GM19025 (cell line): ENCODE data around the gene PTPRN2.

Experiments
- ATAC-seq: cut with Tn5 transposase; IDR thresholded peaks from one replicate; pipeline ENCODE4 v1.9.1; 2021; ENCODE audit warnings: mild to moderate bottlenecking, low read depth, moderate library complexity; ENCODE audit not compliant: unreplicated experiment

Gene PTPRN2

DNA sequence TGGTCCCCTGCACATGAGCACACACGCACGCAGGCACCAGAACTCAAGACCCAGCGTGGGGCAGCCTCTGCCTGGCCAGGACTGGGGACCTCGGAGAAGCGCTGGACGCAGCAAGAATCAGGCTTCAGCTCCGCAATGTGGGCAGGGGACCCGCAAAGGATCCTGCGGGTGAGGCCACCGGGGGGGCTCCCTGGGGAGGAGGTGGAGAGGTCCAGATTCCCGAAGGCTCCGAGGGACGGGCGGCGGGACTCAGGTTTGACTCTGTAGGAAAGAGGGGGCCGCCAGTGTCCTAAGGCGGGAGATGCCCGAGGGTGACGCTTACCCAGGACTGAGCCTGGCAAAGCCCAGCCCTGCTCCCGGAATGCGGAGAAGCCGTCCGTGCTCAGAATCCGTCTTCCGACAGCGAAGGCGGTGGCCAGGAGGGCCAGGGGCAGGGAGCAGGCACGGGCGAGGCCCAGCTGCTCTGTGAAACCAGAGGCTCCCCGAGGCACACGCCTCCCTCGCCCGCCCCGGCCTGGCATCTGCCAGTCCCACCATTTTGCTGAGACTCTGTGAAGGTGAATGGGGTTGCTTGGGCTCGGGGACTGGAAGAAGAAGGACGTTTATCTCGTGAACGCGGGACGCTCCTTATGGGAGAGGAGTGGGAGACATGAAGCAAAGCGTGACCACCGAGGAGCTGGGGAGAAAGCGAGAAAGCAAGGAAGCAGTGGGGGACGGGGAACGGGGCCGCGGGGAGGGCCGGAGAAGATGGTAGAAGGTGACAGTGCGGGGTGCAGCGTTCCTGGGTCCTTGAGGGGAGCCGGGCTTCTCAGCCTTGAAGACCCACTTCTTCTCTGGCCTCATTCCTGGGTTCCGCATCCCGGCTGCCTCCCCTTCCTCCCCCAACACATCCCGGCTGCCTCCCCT lies 489.2 kb downstream of the PTPRN2 start:
- no peak for ATAC-seq

DNA sequence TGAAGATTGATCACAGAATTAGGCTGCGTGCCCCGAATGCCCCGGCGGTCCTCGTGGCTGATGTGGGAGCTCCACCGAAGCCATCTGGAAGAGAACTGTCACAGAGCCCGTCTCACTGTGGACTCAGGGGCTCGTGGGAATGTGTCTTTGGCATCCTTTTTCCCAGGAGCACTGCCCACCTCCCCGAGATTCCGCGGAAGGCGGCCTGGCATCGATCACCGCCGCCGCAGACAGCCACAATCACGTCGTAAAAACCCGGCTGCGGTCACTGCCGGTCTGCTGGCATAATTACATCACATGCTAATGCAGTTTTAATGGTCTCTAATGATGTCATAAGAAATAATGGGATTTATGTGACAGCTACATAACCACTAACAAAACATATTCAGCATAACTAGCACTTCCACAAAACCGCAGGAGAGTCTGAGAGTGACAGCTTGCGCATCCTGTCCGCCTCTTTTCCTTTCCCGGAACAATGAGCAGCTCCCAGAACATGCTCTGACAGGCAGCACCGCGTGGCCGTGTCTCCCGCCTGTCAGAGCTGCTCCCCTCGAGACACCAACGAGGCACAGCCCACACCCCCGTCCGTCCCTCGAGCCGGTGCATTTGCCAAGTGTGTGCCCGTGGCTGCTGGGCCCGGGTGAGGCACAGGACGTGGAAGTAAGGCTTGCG lies 490.0 kb downstream of the PTPRN2 start:
- ATAC-seq: no peak

DNA sequence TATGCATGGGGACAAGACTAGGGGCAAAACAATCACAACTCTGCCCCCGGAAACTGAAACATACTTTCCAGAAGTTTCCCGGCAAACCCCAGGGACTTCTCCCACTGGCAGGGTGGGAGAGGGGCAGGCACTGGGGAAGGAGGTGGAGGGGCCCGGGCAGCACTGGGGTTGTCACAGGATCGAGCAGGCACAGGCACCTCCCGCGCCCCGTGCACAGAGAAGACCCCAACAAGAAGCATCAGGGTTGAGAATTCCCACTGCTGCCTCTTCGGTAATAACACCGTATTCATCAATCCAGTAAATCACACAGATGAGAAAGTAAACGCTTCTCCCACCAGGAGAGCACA lies 490.5 kb downstream of the PTPRN2 start:
- no peak for ATAC-seq

DNA sequence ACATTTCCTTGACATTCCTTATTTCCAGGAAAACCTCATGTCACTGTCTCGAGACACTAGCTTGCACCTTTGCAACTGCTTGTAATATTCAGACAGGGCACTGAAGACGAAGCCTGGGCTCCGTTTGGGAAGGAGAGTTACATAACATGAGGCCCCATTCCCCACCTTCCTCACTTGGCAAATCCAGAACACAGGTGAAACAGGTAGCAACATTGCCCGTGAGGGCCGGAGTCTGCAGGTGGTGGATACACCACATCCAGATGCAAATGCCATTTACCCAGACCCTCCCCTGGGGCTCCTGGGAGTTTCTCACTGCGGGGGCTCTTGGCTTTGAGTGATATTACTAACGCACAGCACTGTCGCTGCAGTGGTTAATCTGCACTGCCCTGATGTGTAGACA lies 491.0 kb downstream of the PTPRN2 start:
- ATAC-seq: no peak

DNA sequence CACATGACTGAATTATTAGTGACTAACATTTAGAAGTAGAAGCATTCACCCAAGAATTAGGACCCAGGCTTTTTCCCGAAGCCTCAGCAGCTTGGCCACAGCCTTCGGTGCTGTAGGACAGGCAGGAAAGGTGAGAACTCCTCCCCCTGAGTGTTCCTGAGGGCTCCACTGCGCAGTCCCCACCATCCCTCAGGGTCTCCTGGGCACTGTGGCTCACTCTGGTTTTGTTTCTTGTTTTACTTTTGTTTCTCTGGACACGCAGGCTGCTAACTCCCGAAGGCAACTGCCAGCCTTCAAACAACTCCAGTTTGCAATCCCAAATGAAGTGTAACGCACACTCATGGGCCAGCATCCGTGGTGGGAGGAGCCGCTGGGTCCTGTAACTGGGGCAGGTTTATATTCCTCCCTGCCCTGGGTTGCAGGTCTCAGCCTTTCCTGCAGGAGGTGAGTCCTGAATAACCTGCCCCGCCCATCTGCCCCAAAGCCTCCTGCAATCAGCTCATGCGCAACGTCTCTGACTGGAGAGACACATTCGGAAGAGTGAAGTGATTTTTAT lies 492.9 kb downstream of the PTPRN2 start:
- ATAC-seq: no peak

DNA sequence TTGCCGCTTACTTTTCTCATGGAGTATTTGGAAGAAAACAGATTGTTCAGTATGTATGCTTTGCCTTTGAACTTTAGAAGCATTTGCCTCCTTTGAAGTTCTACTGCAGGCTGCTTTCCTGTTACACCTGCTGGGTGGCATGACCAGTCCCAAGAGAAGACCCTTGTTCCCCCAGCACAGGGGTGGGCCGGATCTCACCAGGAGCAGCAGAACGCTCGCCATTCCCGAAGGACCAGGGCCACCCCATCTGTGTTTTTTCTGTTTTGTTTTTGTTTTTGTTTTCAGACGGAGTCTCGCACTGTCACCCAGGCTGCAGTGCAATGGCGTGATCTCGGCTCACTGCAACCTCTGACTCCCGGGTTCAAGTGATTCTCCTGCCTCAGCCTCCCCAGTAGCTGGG lies 493.6 kb downstream of the PTPRN2 start:
- no peak for ATAC-seq

DNA sequence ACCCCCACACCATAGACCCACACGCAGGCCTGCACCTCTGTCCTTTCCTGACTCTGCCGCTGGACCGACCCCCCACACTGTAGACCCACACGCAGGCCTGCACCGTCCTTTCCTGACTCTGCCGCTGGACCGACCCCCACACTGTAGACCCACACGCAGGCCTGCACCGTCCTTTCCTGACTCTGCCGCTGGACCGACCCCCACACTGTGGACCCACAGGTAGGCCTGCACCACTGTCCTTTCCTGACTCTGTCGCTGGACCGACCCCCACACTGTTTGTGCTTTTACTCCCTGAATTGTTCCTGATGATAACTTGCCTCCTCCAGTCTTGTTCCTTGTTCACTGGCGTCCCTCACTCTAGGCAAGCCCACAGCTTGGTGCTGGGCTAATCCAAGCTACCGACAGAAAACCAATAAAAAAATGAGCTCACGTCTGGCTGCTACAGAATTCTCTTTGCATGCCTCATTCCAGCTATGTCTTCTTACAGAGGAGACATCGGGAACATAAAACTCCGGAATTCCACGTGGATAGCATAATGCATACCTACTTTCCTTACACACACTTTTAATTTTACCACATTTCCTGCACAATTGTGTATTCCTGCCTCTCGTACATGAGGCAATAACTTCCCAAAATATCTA lies 494.3 kb downstream of the PTPRN2 start:
- ATAC-seq: no peak

DNA sequence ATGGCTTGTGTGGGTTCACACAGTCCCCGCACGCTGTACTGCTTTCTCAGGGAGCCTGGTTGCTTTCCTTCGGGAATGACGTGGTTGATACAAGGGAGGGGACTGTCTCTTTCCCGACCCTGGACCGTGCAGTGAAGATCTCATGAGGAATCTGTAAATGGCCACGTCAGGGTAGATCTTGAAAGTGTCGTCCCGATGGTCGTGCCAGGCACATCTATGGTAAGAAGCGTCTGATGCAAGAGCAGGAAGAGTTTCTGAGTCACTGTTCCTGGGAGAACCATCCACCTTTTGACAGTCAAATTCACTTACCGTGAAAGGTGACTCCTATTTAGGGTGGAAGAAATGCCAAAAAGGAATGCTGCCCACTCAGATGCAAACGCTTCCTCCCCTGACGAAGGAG lies 500.4 kb downstream of the PTPRN2 start:
- ATAC-seq: no peak

DNA sequence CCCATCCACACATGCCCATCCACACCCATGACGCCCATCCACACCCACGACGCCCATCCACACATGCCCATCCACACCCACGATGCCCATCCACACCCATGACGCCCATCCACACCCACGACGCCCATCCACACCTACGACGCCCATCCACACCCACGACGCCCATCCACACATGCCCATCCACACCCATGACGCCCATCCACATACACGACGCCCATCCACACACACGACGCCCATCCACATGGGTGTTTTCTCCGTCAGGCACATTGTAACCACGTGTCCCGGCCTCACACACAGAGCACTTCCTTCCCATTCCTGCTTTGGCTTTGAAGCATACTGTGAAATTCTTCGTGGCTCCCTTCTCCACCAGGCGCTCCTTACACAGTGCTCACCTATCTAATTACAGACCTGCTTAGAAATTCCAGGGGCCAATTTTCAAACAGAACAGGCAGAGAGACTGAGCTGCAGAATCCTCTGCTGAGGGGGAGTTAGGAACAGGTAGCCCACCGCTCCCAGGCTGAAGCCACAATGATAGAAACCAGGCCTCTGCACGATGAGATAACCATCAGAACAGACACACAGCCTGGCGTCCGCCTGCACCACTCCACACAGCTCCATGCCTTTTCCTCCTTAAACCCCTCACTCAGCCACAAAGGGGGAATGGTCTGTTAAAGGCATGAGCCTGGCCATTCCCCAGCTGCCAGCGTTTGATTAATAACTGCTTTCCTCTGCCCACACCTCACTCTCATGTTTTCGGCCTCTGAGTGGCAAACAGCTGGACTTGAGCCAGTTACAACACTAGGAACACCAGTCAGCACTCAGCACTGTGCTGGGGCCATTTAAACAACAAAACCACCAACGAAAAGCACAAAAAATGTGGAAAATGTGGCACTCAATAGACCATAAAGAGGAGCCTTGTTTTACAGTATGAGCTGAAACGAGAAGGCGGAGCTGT lies 501.6 kb downstream of the PTPRN2 start:
- no peak for ATAC-seq

DNA sequence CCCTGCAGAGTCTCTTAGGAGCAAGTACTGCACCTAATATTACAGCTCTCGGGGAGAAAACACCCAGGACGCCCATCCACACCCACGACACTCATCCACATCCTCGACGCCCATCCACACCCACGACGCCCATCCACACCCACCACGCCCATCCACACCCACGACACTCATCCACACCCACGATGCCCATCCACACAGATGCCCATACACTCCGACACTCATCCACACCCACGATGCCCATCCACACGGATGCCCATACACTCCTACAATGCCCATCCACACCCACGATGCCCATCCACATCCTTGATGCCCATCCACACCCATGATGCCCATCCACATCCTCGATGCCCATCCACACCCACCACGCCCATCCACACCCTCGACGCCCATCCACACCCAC lies 503.1 kb downstream of the PTPRN2 start:
- no peak for ATAC-seq

DNA sequence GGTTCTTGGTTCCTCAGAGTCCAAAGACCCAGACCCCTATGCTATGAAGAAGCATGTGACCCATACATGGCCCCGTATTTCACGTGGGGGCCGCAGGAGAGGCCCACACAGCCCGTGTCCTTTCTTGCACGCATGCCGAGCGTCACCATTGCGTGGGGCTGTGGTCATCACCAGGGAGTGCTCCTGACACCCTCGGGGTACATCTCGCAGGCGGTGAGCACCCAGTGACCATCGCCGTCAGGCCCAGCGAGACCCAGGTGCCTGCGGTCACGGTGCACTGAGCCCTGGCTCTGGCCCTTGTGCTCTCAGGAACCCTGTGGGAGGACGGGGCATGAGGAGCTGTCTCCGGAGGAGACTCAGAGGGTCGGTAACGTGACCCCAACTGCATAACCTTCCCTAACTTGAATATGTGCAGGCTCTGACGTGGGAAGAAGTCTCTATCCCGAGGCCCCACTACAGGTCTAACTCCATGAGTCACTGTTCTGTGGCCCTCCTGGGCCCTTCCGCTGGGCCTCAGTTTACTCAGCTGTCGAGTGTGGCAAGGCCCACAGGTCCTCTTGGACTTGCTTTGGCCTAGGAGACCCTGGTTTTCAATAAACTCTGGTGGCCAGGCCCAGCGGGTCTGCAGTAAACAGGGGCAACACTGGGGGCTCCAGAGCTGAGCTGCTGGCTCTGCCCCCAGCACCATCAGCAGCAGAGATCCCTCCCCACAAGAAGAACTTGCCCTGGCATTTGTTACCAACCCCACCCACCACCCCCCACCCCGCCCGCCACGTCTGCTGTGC lies 503.9 kb downstream of the PTPRN2 start:
- ATAC-seq: no peak

DNA sequence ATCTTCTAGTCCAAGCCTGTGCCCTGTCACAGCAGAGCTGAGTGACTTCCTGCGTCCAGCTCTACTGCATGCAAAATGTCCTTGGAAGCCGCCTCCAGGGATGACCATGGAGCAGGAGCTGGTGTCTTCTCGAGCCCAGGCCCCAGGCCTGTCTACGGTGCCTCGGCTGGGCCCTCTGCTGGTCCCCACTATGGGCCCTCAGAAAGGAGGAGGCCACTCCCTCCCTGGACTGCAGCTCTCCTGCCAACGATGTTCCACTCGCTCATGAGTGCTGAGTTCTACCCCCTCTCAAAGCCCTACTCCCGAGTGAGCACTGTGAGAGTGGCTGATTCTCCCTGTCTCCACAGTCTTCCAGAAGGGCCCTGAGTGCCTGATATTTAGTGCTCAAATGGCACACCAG lies 504.9 kb downstream of the PTPRN2 start:
- no peak for ATAC-seq

DNA sequence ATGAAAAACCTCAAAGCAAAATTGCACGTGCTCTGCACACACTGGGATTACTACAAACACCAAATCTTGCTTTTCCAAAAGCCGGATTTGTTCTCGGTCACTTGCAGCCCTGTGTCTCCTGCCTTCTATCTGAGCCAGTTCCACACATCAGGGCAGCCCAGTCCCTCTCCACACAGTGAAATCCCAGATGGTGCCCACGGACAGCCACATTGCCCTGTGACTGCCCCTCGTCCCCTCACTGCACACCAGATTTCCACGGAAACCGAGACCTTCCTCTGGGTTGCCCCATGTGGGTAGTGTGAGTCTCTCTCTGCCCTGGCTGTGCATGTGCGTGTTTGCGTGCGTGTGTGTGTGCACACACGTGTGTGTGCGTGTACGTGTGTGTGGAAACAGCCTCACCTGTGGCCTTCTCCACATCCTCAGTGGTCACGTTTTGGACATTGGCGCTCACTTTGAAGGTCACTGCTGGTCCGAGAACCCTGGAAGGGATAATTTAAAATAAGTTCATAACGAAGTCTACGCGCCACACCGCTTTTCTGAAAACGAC lies 506.7 kb downstream of the PTPRN2 start:
- no peak for ATAC-seq

DNA sequence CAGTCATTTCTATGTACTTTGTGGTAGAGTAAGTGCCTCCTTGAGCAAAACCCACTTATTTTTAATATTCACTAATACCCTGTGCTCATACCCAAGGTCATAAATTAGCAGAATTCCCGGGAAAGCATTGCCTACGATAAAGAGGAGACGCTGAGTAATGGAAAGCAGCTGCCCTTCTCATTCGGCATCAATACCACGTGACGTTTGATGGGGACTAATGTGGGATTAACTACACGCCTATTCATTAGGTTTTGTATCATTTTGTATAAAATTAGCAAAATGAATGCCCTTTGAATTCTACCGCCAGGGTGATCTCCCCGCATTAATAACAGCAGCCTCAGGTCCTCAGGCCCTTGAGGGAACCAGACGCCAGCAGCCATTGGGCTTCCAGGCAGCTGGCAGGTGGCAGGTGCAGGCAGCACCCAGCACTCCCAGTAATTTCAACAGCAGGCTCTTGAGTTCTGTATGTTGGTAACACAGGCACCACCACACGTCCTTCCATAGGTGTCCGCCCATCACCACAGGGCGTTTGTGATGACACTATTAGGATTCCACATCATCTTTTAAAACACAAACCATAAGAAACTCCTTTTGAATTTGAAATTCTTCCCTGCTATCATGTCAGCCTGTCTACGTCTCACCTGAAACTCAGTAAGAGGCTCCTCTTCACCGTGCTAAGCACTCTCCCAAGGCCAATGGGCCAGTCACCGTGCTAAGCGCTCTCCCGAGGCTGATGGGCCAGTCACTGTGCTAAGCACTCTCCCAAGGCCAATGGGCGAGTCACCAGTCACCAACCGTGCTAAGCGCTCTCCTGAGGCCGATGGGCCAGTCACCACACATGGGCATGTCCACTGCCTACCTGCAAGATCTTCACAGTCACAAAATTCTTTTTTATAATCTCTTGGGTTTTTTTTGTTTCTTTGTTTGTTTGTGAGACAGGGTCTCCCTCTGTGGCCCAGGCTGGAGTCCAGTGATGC lies 509.4 kb downstream of the PTPRN2 start:
- no peak for ATAC-seq

DNA sequence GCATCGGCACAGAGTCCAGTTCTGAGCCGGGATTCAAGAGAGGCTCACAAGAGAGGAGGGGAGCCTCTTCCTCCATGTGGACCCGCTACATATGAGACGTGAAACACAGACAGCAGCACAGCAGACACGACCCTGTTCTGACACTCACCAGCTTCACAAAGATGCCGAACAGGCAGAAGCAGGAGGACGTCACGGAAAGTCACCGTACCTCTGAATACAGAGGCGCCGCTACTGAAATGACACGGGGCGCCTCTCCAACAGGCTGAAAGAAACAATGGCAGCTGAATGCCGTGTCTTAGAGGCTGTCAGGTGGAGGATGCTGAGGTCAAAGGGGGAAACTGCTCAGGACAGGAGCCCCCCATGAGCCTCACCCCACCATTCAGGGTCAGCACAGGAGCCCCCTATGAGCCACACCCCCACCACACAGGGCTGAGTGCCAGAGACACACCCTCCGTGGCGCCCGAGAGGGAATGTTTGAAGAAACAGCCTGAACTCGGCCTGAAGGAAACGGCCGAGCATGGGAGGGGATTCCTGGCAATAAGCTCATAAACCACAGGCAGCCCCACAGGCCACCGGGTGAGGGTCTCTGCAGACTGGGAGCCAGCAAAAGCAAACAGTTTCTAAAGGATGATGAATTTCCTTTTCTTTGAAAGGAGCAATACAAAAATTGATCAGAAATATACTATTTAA lies 510.3 kb downstream of the PTPRN2 start:
- no peak for ATAC-seq

DNA sequence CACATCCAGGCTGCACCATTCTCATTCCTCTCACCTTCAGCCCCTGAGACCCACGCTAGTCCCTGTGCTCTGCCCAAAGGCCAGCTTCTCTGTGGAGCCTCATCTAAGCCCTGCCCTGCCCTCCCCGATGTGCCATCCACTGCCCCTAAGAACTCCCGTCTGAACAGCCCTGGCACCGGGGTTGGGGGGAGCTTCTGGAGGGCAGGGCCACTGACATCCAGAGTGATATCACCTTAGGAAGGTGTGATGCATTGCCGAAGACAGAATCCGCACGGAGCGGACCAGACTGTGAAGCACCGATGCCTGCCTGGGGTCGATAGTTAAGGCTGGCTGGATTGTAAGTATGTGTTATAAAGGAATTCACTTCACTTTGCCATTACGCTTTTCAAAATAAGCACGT lies 511.0 kb downstream of the PTPRN2 start:
- ATAC-seq: no peak

DNA sequence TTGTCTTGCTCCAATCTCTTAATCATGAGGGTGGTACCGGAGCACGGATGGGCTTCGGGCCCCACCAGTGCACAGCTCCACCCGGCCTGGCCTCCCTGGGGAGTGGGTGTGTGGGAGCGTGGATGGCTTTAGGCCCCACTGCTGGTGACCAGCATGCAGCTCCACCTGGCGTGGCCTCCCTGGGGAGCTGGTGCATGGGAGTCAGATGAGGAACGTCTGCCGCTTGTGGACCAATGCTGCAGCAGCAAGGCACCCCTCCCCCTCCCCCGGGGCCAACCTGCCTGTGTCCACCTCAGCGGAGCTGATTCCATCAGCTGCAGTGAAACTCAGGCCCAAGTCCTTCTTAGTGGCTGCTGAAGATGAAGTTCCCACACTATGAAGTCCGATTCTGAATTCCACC lies 511.4 kb downstream of the PTPRN2 start:
- ATAC-seq: no peak

DNA sequence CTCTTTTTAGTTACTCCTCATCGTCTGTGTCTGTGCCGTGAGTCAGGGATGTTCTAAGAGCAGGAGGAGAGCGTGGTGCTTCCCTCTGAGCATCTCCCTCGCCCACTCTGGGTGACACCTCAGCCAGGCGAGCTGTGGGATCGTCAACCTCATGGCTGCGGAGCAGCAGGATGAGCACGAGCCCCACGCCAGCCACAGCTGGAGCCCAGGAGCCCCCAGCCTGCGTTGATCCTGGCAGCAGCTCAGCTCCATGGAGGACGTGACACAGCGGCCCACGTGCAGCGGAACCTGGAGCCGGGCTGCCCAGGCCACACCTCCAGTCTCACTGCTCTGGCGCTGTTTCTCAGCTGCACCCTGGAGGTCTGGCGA lies 512.0 kb downstream of the PTPRN2 start:
- no peak for ATAC-seq
